ENCODE results near the gene RIN3. TPM values are rescaled to one million over a fixed set of nuclear protein-coding genes. Genes with fewer than 3 reads are reported as not detected.

Gene RIN3
- total RNA-seq, 4 donors from 2014 or later, result 2.1 to 10.4 (median 7.2) TPM

- Histone ChIP-seq H3K27me3 (no peaks in the 10 kb centered on the region), H3K36me3 (peaks cover 4% of the 10 kb centered on the region), H3K9me3 (no peaks in the 10 kb centered on the region), H3K27ac (no peak overlapping the region), H3K4me1 (no peaks in the 10 kb centered on the region), H3K4me3 (no peak overlapping the region)
- no peak for DNase-seq (ENCODE audit: low spot score in 2 of 2)
- TF ChIP-seq POLR2AphosphoS5 (IDR thresholded peaks at IDR 0.05) (no peak), EP300 (IDR thresholded peaks at IDR 0.05) (no peak), POLR2A (IDR thresholded peaks at IDR 0.05) (no peak)
- TF ChIP-seq, protein P1, sequence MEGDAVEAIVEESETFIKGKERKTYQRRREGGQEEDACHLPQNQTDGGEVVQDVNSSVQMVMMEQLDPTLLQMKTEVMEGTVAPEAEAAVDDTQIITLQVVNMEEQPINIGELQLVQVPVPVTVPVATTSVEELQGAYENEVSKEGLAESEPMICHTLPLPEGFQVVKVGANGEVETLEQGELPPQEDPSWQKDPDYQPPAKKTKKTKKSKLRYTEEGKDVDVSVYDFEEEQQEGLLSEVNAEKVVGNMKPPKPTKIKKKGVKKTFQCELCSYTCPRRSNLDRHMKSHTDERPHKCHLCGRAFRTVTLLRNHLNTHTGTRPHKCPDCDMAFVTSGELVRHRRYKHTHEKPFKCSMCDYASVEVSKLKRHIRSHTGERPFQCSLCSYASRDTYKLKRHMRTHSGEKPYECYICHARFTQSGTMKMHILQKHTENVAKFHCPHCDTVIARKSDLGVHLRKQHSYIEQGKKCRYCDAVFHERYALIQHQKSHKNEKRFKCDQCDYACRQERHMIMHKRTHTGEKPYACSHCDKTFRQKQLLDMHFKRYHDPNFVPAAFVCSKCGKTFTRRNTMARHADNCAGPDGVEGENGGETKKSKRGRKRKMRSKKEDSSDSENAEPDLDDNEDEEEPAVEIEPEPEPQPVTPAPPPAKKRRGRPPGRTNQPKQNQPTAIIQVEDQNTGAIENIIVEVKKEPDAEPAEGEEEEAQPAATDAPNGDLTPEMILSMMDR (IDR thresholded peaks at IDR 0.05), result no peak
- 92% methylated on average over 5 of the region's 10 CpGs for WGBS
These were observed 127.7 kb downstream of the RIN3 start for GRCh38 chr14:92641306-92641705.

DNA sequence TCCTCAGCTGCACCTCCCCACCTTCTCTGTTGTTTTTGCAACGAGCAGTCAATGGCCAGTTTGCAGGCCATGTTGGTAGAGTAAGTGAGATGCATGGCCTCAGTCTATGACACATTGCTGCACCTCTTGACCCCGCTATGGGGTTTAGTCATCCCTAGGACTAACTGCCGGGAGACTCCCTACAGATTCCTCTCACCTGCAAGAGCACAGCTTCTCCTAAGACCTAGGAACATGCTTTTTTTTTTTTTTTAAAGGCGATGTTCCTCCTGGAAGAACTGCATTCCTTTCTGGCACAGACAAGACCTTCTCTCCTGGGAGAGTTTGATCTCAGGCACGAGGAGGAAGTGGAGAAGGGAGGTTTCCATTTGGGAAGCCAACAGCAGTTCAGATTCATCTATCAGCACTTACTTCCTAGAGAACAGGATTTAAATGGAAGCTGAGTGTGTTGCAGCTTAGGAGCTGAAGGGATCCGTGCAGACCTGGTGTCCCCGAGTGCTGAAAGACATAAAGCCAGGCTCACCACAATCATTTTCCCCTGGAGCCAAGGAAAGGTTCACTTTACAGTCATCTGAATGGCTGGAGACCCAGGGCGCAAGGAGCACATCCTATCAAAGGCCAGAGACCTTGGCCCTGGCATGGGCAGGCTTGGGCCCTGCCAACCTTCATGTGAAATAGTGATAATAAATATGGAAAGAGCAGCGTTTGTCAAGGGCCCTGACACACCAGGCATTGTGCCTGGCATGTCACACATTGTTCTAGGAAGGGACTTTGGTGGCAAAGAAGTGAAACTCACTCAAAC lies 130.8 kb downstream of the RIN3 start:
- Histone ChIP-seq H3K27me3 (no peaks in the 10 kb centered on the region), H3K4me1 (peaks cover 17% of the 10 kb centered on the region), H3K36me3 (peaks cover 6% of the 10 kb centered on the region), H3K9me3 (no peaks in the 10 kb centered on the region), H3K4me3 (no peak overlapping the region), H3K27ac (no peak overlapping the region)
- no peak for DNase-seq (ENCODE audit: low spot score in 2 of 2)
- WGBS, result 58% methylated on average over 9 of the region's 9 CpGs
- TF ChIP-seq POLR2A (IDR thresholded peaks at IDR 0.05), result no peak
- TF ChIP-seq EP300 (IDR thresholded peaks at IDR 0.05), result no peak
- no peak for TF ChIP-seq POLR2AphosphoS5 (IDR thresholded peaks at IDR 0.05)
- TF ChIP-seq, protein P1 (IDR thresholded peaks at IDR 0.05), result no peak

GRCh38 chr14:92644970-92645515 lies 131.5 kb downstream of the RIN3 start:
- no peak for TF ChIP-seq EP300 (IDR thresholded peaks at IDR 0.05)
- TF ChIP-seq POLR2A (IDR thresholded peaks at IDR 0.05), result no peak
- no peak for TF ChIP-seq POLR2AphosphoS5 (IDR thresholded peaks at IDR 0.05)
- TF ChIP-seq, protein P1 (IDR thresholded peaks at IDR 0.05), result no peak
- Histone ChIP-seq H3K27ac (no peak overlapping the region), H3K4me3 (no peak overlapping the region), H3K4me1 (peaks cover 23% of the 10 kb centered on the region), H3K9me3 (no peaks in the 10 kb centered on the region), H3K36me3 (peaks cover 7% of the 10 kb centered on the region), H3K27me3 (no peaks in the 10 kb centered on the region)
- WGBS, result 96% methylated on average over 9 of the region's 9 CpGs
- DNase-seq (ENCODE audit: low spot score in 2 of 2), result no peak

- Histone ChIP-seq H3K9me3 (no peaks in the 10 kb centered on the region), H3K4me1 (peaks cover 32% of the 10 kb centered on the region)
- WGBS, result 84% methylated on average over 13 of the region's 13 CpGs
These were observed 132.4 kb downstream of the RIN3 start for GRCh38 chr14:92645841-92646478.

More at GRCh38 chr14:92645841-92646478, 132.4 kb downstream of the RIN3 start:
- no peak for TF ChIP-seq POLR2AphosphoS5 (IDR thresholded peaks at IDR 0.05)
- TF ChIP-seq POLR2A (IDR thresholded peaks at IDR 0.05), result no peak
- TF ChIP-seq, protein P1 (IDR thresholded peaks at IDR 0.05), result no peak
- no peak for TF ChIP-seq EP300 (IDR thresholded peaks at IDR 0.05)
- DNase-seq (ENCODE audit: low spot score in 2 of 2), result no peak
- Histone ChIP-seq H3K27me3 (no peaks in the 10 kb centered on the region), H3K27ac (no peak overlapping the region), H3K36me3 (peaks cover 7% of the 10 kb centered on the region), H3K4me3 (no peak overlapping the region)

Measured in suprapubic skin (tissue), 4 donors.